Caco-2 (cell line): ENCODE measurements around the gene PIK3C2G. TPM values are rescaled to one million over a fixed set of nuclear protein-coding genes. Genes with fewer than 3 reads are reported as not detected.

ENCODE experiments used
- BruUV-seq: library from RNA; stranded (reverse); fragments of 400-500 nt; replicated peaks from 2 replicates; lab custom pipeline; 2021; lab: Mats Ljungman, UMichigan
- CTCF ChIA-PET: fragments of 300-600 bp; sonication (Branson Sonifier 250); formaldehyde crosslinking; loops from one replicate; lab custom pipeline; 2022; ENCODE audit warnings: antibody characterized with exemption; lab: Charles Lee
- POLR2A ChIA-PET: fragments of 300-600 bp; sonication (Branson Sonifier 250); formaldehyde crosslinking; loops from one replicate; lab custom pipeline; 2022; ENCODE audit warnings: antibody characterized with exemption; lab: Charles Lee
- DNase-seq, 2 experiments: peaks; one replicate each; pipeline versions ENCODE4 v3.0.0 to v3.0.0-alpha.2; 2020 to 2022
- H3K27me3 ChIP-seq: replicated peaks from 2 replicates; pipeline ENCODE4 v1.6.0; 2011; ENCODE audit warnings: low read length; ENCODE audit not compliant: control insufficient read depth, insufficient read depth
- H3K36me3 ChIP-seq: 2 replicates; pipeline ENCODE4 v1.5.1; 2011; ENCODE audit warnings: low read length; ENCODE audit not compliant: control insufficient read depth, insufficient read depth
- H3K4me1 ChIP-seq: fragments of 250-450 bp; sonication (Bioruptor Pico); 2 replicates; pipeline ENCODE4 v1.5.1; 2020; ENCODE audit warnings: mild to moderate bottlenecking
- H3K4me3 ChIP-seq: 2 replicates; pipeline ENCODE4 v1.5.1; 2011; ENCODE audit warnings: low read depth, mild to moderate bottlenecking, control low read depth, low read length
- H3K9me3 ChIP-seq: fragments of 250-450 bp; sonication (Bioruptor Pico); 2 replicates; pipeline ENCODE4 v1.5.1; 2020; ENCODE audit warnings: mild to moderate bottlenecking, moderate library complexity
- H3K27ac Mint-ChIP-seq: one replicate; pipeline ENCODE4 v1.8.0; 2022; ENCODE audit warnings: mixed read lengths; ENCODE audit not compliant: unreplicated experiment
- H3K27me3 Mint-ChIP-seq: one replicate; pipeline ENCODE4 v1.8.0; 2022; ENCODE audit warnings: mixed read lengths; ENCODE audit not compliant: insufficient read depth, unreplicated experiment
- H3K36me3 Mint-ChIP-seq: one replicate; pipeline ENCODE4 v1.8.0; 2022; ENCODE audit warnings: mild to moderate bottlenecking, mixed read lengths; ENCODE audit not compliant: insufficient read depth, unreplicated experiment
- H3K4me1 Mint-ChIP-seq: one replicate; pipeline ENCODE4 v1.8.0; 2022; ENCODE audit warnings: low read depth, mixed read lengths; ENCODE audit not compliant: unreplicated experiment
- H3K4me3 Mint-ChIP-seq: one replicate; pipeline ENCODE4 v1.8.0; 2022; ENCODE audit warnings: mild to moderate bottlenecking, moderate library complexity, mixed read lengths; ENCODE audit not compliant: unreplicated experiment
- H3K9me3 Mint-ChIP-seq: one replicate; pipeline ENCODE4 v1.8.0; 2022; ENCODE audit warnings: mixed read lengths; ENCODE audit not compliant: unreplicated experiment
- intact Hi-C: fragments of 100-400 bp; cut with micrococcal nuclease; formaldehyde crosslinking; loops from one replicate; pipeline ENCODE4 v1.10.0; 2022; ENCODE audit not compliant: unreplicated experiment
- total RNA-seq: library from RNA; stranded (reverse); gene quantifications from 2 replicates; pipeline ENCODE4 v1.2.3, GENCODE V29; 2022
- TF ChIP-seq, protein P1 (sequence below), 2 experiments: fragments of 200-600 bp in 1 of 2; IDR thresholded peaks; 1 replicate in 1 of 2; 2 replicates in 1 of 2; pipeline versions ENCODE4 v1.5.1 to v1.8.0; 2011 to 2022; ENCODE audit warnings: antibody characterized with exemption in 1 of 2, control low read depth in 1 of 2, inconsistent platforms in 1 of 2, low read depth in 1 of 2, low read length in 1 of 2, mild to moderate bottlenecking in 1 of 2, moderate library complexity in 1 of 2; ENCODE audit not compliant: insufficient read depth in 1 of 2, severe bottlenecking in 1 of 2, unreplicated experiment in 1 of 2

The PIK3C2G gene
- total RNA-seq, 1 experiment from 2014 or later: not detected

DNA sequence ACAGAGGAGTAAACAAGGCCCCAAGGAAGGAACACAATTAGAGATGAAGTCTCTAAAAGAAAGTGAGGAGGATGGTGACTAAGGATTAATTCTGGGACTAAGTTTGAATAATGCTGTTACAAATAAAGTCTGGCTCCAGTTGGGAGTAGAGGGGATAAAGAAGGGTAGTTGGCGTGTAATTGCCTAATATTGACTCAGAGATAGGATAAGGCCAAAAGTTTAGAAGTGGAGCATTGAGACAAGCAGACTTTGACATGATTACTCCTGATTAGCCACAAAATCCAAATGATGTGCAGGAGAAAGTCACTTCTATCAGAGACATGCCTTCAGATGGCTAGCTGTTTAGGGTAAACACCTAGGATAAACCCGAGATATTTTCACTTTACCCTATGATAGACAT is 368.1 kb downstream of the PIK3C2G start:
- H3K27me3 Mint-ChIP-seq: peaks cover 24% of the 10 kb centered on the region
- no peak for DNase-seq
- H3K36me3 Mint-ChIP-seq: no peaks in the 10 kb centered on the region
- no peak overlapping the region for H3K27ac Mint-ChIP-seq
- TF ChIP-seq, protein P1, sequence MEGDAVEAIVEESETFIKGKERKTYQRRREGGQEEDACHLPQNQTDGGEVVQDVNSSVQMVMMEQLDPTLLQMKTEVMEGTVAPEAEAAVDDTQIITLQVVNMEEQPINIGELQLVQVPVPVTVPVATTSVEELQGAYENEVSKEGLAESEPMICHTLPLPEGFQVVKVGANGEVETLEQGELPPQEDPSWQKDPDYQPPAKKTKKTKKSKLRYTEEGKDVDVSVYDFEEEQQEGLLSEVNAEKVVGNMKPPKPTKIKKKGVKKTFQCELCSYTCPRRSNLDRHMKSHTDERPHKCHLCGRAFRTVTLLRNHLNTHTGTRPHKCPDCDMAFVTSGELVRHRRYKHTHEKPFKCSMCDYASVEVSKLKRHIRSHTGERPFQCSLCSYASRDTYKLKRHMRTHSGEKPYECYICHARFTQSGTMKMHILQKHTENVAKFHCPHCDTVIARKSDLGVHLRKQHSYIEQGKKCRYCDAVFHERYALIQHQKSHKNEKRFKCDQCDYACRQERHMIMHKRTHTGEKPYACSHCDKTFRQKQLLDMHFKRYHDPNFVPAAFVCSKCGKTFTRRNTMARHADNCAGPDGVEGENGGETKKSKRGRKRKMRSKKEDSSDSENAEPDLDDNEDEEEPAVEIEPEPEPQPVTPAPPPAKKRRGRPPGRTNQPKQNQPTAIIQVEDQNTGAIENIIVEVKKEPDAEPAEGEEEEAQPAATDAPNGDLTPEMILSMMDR (IDR thresholded peaks at IDR 0.05; ENCODE audit: insufficient read depth in 1 of 2, low read depth in 1 of 2, low read length in 1 of 2, severe bottlenecking in 1 of 2, unreplicated experiment in 1 of 2): no peak
- no peak overlapping the region for H3K4me3 ChIP-seq
- no peak overlapping the region for H3K4me3 Mint-ChIP-seq
- no peaks in the 10 kb centered on the region for H3K27me3 ChIP-seq
- no TSS peak for BruUV-seq
- intact Hi-C loops: no loop called here
- peaks cover 5% of the 10 kb centered on the region; the same call in 1 of the 2 replicates for H3K4me1 ChIP-seq
- POLR2A ChIA-PET: no interaction called here
- CTCF ChIA-PET: no interaction called here
- H3K9me3 Mint-ChIP-seq: no peaks in the 10 kb centered on the region
- no peaks in the 10 kb centered on the region for H3K36me3 ChIP-seq
- H3K4me1 Mint-ChIP-seq: no peaks in the 10 kb centered on the region
- 0 out of 2 replicates have a peak, but pooled peaks cover 3% of the 10 kb centered on the region for H3K9me3 ChIP-seq

- CTCF ChIA-PET: no interaction called here
- Mint-ChIP-seq H3K9me3 (no peaks in the 10 kb centered on the region), H3K4me3 (no peak overlapping the region), H3K36me3 (no peaks in the 10 kb centered on the region), H3K27me3 (peaks cover 24% of the 10 kb centered on the region), H3K27ac (no peak overlapping the region), H3K4me1 (no peaks in the 10 kb centered on the region)
- no peak for DNase-seq
- Histone ChIP-seq H3K27me3 (no peaks in the 10 kb centered on the region), H3K9me3 (0 out of 2 replicates have a peak, but pooled peaks cover 3% of the 10 kb centered on the region), H3K4me1 (peaks cover 5% of the 10 kb centered on the region; the same call in 1 of the 2 replicates), H3K4me3 (no peak overlapping the region), H3K36me3 (no peaks in the 10 kb centered on the region)
- no TSS peak for BruUV-seq
- TF ChIP-seq, protein P1 (IDR thresholded peaks at IDR 0.05; ENCODE audit: insufficient read depth in 1 of 2, low read depth in 1 of 2, low read length in 1 of 2, severe bottlenecking in 1 of 2, unreplicated experiment in 1 of 2): no peak
- POLR2A ChIA-PET: no interaction called here
- intact Hi-C loops: no loop called here
Measured at GRCh38 chr12:18629916-18630315, 368.6 kb downstream of the PIK3C2G start.

DNA sequence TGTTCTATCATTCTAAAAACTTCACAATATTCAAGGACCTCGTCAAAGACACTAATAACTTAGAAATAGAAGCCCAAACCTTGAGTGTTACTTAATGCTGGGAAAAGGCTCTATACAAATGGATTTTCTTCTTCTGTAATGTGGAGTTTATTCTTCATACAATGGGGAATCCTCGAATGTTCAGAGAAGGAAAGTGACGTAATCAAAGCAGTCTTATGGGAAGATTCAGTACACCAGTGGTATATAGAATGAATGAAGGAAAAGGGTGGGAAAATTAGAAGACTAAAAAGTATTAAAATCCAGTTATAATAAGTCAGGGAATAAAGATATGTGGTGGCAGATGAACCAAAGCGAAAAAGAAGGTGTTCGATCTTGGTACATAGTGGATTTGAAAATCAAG is 370.0 kb downstream of the PIK3C2G start:
- TF ChIP-seq, protein P1 (IDR thresholded peaks at IDR 0.05; ENCODE audit: insufficient read depth in 1 of 2, low read depth in 1 of 2, low read length in 1 of 2, severe bottlenecking in 1 of 2, unreplicated experiment in 1 of 2): no peak
- Mint-ChIP-seq H3K4me3 (no peak overlapping the region), H3K36me3 (no peaks in the 10 kb centered on the region), H3K27ac (no peak overlapping the region), H3K4me1 (no peaks in the 10 kb centered on the region), H3K27me3 (peaks cover 21% of the 10 kb centered on the region), H3K9me3 (no peaks in the 10 kb centered on the region)
- Histone ChIP-seq H3K4me3 (no peak overlapping the region), H3K27me3 (no peaks in the 10 kb centered on the region), H3K4me1 (peaks cover 5% of the 10 kb centered on the region; the same call in 1 of the 2 replicates), H3K9me3 (0 out of 2 replicates have a peak, but pooled peaks cover 3% of the 10 kb centered on the region), H3K36me3 (no peaks in the 10 kb centered on the region)
- DNase-seq: no peak
- CTCF ChIA-PET: no interaction called here
- POLR2A ChIA-PET: no interaction called here
- BruUV-seq: no TSS peak
- intact Hi-C loops: no loop called here
